A549 (cell line): Measurements from ENCODE around the gene STX18. TPM values are rescaled to one million over a fixed set of nuclear protein-coding genes. Genes with fewer than 3 reads are reported as not detected.

Experiments
- ATAC-seq, 2 experiments: fragments of 200-7000 bp in 1 of 2; fragments of >200 bp in 1 of 2; cut with Nextera tagmentation in 1 of 2; cut with Tn5 transposase in 1 of 2; 3 replicates each; pipeline versions ENCODE4 v1.8.0 to v1.9.1; 2018 to 2020; ENCODE audit warnings: mild to moderate bottlenecking in 1 of 2, moderate library complexity in 1 of 2
- CTCF ChIA-PET: fragments of 300-600 bp; sonication (Branson Sonifier 250); formaldehyde crosslinking; extraction: SDS; loops from one replicate; lab custom pipeline; 2021; ENCODE audit warnings: antibody characterized with exemption, inconsistent platforms; lab: Yijun Ruan, JAX
- POLR2A ChIA-PET: fragments of 350-600 bp; formaldehyde crosslinking; extraction: SDS; loops from one replicate; lab custom pipeline; 2021; ENCODE audit warnings: antibody characterized with exemption, inconsistent platforms; lab: Yijun Ruan, JAX
- DNase-seq, 2 experiments: peaks; one replicate each; pipeline versions ENCODE4 v3.0.0 to v3.0.0-alpha.2; 2011 to 2016; ENCODE audit warnings: low read depth in 1 of 2, low spot score in 1 of 2
- FAIRE-seq: peaks from 2 replicates; lab custom pipeline; 2011; peaks lifted over from hg19 to GRCh38; lab: Jason Lieb, UNC
- H3K27ac ChIP-seq, 2 experiments: fragments of >200 bp; sonication (Bioruptor Twin); formaldehyde crosslinking; 3 replicates each; pipeline ENCODE4 v1.5.1; 2016 to 2017
- H3K4me1 ChIP-seq: fragments of >200 bp; sonication (Bioruptor Twin); formaldehyde crosslinking; 3 replicates; pipeline ENCODE4 v1.6.1; 2016
- H3K4me2 ChIP-seq: fragments of >200 bp; sonication (Bioruptor Twin); formaldehyde crosslinking; 3 replicates; pipeline ENCODE4 v1.6.1; 2016
- H3K4me3 ChIP-seq: fragments of >200 bp; sonication (Bioruptor Twin); formaldehyde crosslinking; 3 replicates; pipeline ENCODE4 v1.5.1; 2016
- H3K9me3 ChIP-seq: fragments of >200 bp; sonication (Bioruptor Twin); formaldehyde crosslinking; 3 replicates; pipeline ENCODE4 v1.6.1; 2016
- FOSB ChIP-seq: fragments of 250-450 bp; sonication (Bioruptor Pico); IDR thresholded peaks from 2 replicates; pipeline ENCODE4 v1.5.0; 2020; ENCODE audit warnings: mild to moderate bottlenecking, moderate library complexity
- GATA3 ChIP-seq: IDR thresholded peaks from 2 replicates; pipeline ENCODE4 v1.6.1; 2012; ENCODE audit warnings: borderline replicate concordance
- HDAC2 ChIP-seq: fragments of 200-600 bp; sonication (generic); IDR thresholded peaks from 2 replicates; pipeline ENCODE4 v1.6.1; 2016
- JUN ChIP-seq, 2 experiments: fragments of >200 bp; sonication (Bioruptor Twin); formaldehyde crosslinking; IDR thresholded peaks; 2 replicates in 1 of 2; 3 replicates in 1 of 2; pipeline ENCODE4 v1.6.1; 2016 to 2017
- MAZ ChIP-seq: fragments of 150-350 bp; IDR thresholded peaks from 2 replicates; pipeline ENCODE4 v1.6.1; 2014; ENCODE audit warnings: antibody characterized with exemption, low read depth, low read length, borderline replicate concordance
- NR3C1 ChIP-seq: fragments of >200 bp; sonication (Bioruptor Twin); formaldehyde crosslinking; IDR thresholded peaks from 3 replicates; pipeline ENCODE4 v1.6.1; 2017
- POLR2AphosphoS2 ChIP-seq: conservative IDR thresholded peaks from 2 replicates; pipeline ENCODE4 v1.6.1; 2012; ENCODE audit warnings: low read length, improper control_type of control experiment, inconsistent platforms
- RNF2 ChIP-seq: fragments of 200-600 bp; sonication (generic); IDR thresholded peaks from 2 replicates; pipeline ENCODE4 v1.6.1; 2016; ENCODE audit warnings: low read depth, mild to moderate bottlenecking, antibody characterized with exemption, moderate library complexity, borderline replicate concordance
- ZSCAN20 ChIP-seq: fragments of 250-450 bp; sonication (Bioruptor Pico); IDR thresholded peaks from 2 replicates; pipeline ENCODE4 v1.8.0; 2022; ENCODE audit warnings: mild to moderate bottlenecking, moderate library complexity
- WGBS: methylation state at CpG from one replicate; pipeline ENCODE4 v1.1.6; 2017; ENCODE audit errors: missing lambda C conversion rate; 5-methylcytosine and 5-hydroxymethylcytosine counted together
- polyA plus RNA-seq, 4 experiments: library from polyadenylated mRNA; depleted of rRNA in 3 of 4; stranded (reverse); fragments of >200 nt; fragmentation: RNase III in 1 of 4; extraction: RNeasy Plus Mini Kit Qiagen cat#74134 plus additional on column Dnase treatment in 1 of 4; gene quantifications; 2 replicates in 3 of 4; 3 replicates in 1 of 4; pipeline ENCODE4 v1.2.3, GENCODE V29; 2011 to 2017
- TF ChIP-seq, protein P1 (sequence below): fragments of >200 bp; sonication (Bioruptor Twin); formaldehyde crosslinking; IDR thresholded peaks from 3 replicates; pipeline ENCODE4 v1.6.1; 2016
- TF ChIP-seq, protein P2 (sequence below): fragments of 200-600 bp; sonication (generic); IDR thresholded peaks from 2 replicates; pipeline ENCODE4 v1.6.1; 2016; ENCODE audit warnings: antibody characterized with exemption, mild to moderate bottlenecking, moderate library complexity
- TF ChIP-seq, protein P3 (sequence below): IDR thresholded peaks from 2 replicates; pipeline ENCODE4 v1.6.1; 2012

The STX18 gene
- polyA plus RNA-seq, 2 of the 4 experiments (the other 2 are of a cell fraction): 13.4 to 19.6 TPM

DNA sequence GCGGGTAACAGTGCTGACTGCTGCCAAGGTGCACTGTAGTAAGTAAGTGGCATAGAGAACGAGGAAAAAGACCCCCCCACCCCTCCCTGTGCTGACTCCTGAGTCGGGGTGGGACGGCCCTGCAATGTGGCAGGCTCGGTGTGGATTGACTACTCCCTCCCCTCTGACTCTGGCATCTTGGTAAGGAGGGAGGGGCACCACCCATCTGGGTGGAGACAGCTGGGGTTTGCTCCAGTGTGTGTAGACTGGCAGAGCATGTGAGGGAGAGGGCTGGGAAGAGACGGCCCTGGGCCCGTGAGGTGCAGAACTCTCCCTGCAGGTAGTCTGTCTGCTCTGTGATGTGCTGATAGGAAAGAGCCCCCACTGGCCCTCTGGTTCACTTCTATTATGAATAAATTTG lies 124.0 kb downstream of the STX18 start:
- no peak for FAIRE-seq
- 75% methylated on average over 4 of the region's 7 CpGs for WGBS
- H3K4me1 ChIP-seq: no peaks in the 10 kb centered on the region
- no peaks in the 10 kb centered on the region for H3K9me3 ChIP-seq
- TF ChIP-seq, protein P1, sequence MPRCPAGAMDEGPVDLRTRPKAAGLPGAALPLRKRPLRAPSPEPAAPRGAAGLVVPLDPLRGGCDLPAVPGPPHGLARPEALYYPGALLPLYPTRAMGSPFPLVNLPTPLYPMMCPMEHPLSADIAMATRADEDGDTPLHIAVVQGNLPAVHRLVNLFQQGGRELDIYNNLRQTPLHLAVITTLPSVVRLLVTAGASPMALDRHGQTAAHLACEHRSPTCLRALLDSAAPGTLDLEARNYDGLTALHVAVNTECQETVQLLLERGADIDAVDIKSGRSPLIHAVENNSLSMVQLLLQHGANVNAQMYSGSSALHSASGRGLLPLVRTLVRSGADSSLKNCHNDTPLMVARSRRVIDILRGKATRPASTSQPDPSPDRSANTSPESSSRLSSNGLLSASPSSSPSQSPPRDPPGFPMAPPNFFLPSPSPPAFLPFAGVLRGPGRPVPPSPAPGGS: no peak
- no peak for TF ChIP-seq POLR2AphosphoS2
- TF ChIP-seq, all 56 proteins: peak for 0
- CTCF ChIA-PET: interaction anchor here (0.7 kb wide), 2 partner anchors 466 to 718 kb away, joined by 3 read pairs; no protein-coding TSS in a partner anchor
- DNase-seq: no peak
- no peak overlapping the region for H3K27ac ChIP-seq
- H3K4me3 ChIP-seq: no peak overlapping the region
- ATAC-seq: no peak
- H3K4me2 ChIP-seq: no peak overlapping the region
- POLR2A ChIA-PET: interaction anchor here (0.5 kb wide), 1 partner anchor 91 kb away, joined by 3 read pairs; no protein-coding TSS in a partner anchor

DNA sequence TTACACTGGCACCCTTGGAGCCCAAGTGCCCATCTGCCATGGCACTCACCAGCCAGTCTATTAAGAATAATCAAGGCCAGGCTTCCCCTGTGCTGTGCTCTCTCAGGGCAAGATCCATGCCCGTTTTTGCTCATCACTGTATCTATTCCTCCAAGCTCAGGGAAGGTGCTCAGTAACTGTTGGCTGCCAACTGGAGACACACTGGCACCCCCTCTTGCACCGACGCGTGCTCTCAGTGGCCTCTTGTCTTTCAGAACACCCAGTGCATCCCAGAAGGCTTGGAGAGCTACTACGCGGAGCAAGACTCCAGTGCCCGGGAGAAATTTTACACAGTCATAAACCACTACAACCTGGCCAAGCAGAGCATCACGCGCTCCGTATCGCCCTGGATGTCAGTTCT lies 124.9 kb downstream of the STX18 start:
- Histone ChIP-seq H3K4me2 (no peak overlapping the region), H3K9me3 (no peaks in the 10 kb centered on the region), H3K4me1 (no peaks in the 10 kb centered on the region), H3K4me3 (no peak overlapping the region), H3K27ac (no peak overlapping the region)
- FAIRE-seq (no peak), ATAC-seq (no peak), DNase-seq (no peak)
- ChIA-PET POLR2A (no interaction called here), CTCF (no interaction called here)
- 92% methylated on average over 9 of the region's 11 CpGs for WGBS
- TF ChIP-seq RNF2 (no peak), MAZ (no peak), ZSCAN20 (CRISPR knock-in tag) (no peak)
- TF ChIP-seq, protein P2, sequence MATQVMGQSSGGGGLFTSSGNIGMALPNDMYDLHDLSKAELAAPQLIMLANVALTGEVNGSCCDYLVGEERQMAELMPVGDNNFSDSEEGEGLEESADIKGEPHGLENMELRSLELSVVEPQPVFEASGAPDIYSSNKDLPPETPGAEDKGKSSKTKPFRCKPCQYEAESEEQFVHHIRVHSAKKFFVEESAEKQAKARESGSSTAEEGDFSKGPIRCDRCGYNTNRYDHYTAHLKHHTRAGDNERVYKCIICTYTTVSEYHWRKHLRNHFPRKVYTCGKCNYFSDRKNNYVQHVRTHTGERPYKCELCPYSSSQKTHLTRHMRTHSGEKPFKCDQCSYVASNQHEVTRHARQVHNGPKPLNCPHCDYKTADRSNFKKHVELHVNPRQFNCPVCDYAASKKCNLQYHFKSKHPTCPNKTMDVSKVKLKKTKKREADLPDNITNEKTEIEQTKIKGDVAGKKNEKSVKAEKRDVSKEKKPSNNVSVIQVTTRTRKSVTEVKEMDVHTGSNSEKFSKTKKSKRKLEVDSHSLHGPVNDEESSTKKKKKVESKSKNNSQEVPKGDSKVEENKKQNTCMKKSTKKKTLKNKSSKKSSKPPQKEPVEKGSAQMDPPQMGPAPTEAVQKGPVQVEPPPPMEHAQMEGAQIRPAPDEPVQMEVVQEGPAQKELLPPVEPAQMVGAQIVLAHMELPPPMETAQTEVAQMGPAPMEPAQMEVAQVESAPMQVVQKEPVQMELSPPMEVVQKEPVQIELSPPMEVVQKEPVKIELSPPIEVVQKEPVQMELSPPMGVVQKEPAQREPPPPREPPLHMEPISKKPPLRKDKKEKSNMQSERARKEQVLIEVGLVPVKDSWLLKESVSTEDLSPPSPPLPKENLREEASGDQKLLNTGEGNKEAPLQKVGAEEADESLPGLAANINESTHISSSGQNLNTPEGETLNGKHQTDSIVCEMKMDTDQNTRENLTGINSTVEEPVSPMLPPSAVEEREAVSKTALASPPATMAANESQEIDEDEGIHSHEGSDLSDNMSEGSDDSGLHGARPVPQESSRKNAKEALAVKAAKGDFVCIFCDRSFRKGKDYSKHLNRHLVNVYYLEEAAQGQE: no peak
- TF ChIP-seq, protein P3, sequence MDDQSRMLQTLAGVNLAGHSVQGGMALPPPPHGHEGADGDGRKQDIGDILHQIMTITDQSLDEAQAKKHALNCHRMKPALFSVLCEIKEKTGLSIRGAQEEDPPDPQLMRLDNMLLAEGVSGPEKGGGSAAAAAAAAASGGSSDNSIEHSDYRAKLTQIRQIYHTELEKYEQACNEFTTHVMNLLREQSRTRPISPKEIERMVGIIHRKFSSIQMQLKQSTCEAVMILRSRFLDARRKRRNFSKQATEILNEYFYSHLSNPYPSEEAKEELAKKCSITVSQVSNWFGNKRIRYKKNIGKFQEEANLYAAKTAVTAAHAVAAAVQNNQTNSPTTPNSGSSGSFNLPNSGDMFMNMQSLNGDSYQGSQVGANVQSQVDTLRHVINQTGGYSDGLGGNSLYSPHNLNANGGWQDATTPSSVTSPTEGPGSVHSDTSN: no peak

DNA sequence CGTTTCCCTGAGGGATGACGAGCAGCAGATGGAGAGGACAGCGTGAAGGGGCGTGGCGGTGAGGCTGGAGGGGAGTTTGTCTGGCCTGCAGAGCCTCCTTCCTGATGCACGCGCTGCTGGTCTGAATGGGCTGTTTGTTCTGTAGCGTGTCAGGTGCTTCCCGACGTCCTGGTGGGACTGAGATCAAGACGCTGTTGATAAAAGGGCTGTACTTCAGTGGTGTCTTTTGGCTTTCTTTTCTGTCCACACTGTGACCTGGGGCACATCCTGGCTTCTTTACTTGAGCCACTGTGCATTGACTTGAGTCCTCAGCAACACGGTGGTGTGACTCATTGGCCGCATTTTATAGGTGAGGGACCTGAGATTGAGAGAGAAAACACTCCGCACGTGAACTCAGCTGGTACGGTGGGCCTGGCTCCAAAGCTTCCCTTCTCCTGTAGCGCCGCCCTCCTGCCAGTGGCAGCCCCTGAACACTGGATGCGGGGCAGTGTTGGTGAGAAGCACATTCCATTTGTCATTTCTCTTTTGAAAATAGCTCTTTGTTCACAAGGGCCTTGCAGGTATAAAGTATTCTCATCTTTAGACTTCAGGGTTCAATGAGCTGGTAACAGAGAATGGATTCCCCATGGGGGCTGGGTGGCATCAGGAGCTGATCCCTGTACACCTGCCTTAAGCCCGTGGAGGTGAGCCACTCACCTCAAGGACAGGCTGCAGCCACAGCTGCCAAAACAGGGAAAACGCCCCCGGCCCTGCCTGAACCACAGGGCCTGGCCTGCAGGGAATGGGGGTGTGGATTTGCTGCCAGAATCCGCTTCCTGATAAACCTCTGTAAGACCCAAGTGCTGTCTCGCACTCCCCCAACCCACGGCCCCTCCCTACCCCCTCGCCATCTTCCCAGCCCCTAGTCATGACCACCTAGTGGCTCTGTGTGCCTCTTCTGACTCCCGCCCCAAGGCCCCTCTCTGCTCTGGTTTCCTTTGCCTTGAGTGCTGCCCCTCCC lies 125.7 kb downstream of the STX18 start:
- TF ChIP-seq HDAC2 (no peak), NR3C1 (no peak), JUN (IDR thresholded peaks at IDR 0.05) (no peak), POLR2AphosphoS2 (no peak), GATA3 (no peak), FOSB (no peak)
- Histone ChIP-seq H3K4me2 (no peak overlapping the region), H3K4me1 (no peaks in the 10 kb centered on the region), H3K4me3 (no peak overlapping the region), H3K9me3 (no peaks in the 10 kb centered on the region), H3K27ac (no peak overlapping the region)
- WGBS: 93% methylated on average over 19 of the region's 27 CpGs
- FAIRE-seq: no peak
- no peak for ATAC-seq
- DNase-seq: no peak
- ChIA-PET POLR2A (no interaction called here), CTCF (no interaction called here)
